Activated B cell treated with CpG ODN at 0.5 μM for 24 hours (primary cell): Measurements from ENCODE around the gene CHST14. TPM values are rescaled to one million over a fixed set of nuclear protein-coding genes. Genes with fewer than 3 reads are reported as not detected.

Experiments
- ATAC-seq: fragments of 200-7000 bp; cut with Tn5 transposase; one replicate; pipeline ENCODE4 v1.10.0; 2021; ENCODE audit warnings: low read depth, mild to moderate bottlenecking, moderate library complexity
- CTCF ChIA-PET: fragments of 350-600 bp; sonication (Branson Sonifier 250); formaldehyde crosslinking; loops from one replicate; lab custom pipeline; 2021; ENCODE audit warnings: antibody characterized with exemption; lab: Charles Lee
- POLR2A ChIA-PET: fragments of 350-600 bp; sonication (Branson Sonifier 250); formaldehyde crosslinking; loops from one replicate; lab custom pipeline; 2021; ENCODE audit warnings: antibody characterized with exemption; lab: Charles Lee
- DNase-seq: peaks from one replicate; pipeline ENCODE4 v3.0.0; 2022
- H3K27ac Mint-ChIP-seq: one replicate; pipeline ENCODE4 v1.8.0; 2020; ENCODE audit warnings: mixed read lengths
- H3K27me3 Mint-ChIP-seq: one replicate; pipeline ENCODE4 v1.8.0; 2021; ENCODE audit warnings: mixed read lengths
- H3K36me3 Mint-ChIP-seq: one replicate; pipeline ENCODE4 v1.8.0; 2021; ENCODE audit warnings: low read depth, mixed read lengths
- H3K4me1 Mint-ChIP-seq: one replicate; pipeline ENCODE4 v1.8.0; 2021; ENCODE audit warnings: mixed read lengths
- H3K4me3 Mint-ChIP-seq: one replicate; pipeline ENCODE4 v1.8.0; 2020; ENCODE audit warnings: mild to moderate bottlenecking, mixed read lengths
- H3K9me3 Mint-ChIP-seq: one replicate; pipeline ENCODE4 v1.8.0; 2020; ENCODE audit warnings: mixed read lengths
- intact Hi-C: fragments of 100-400 bp; cut with micrococcal nuclease; formaldehyde crosslinking; loops from one replicate; pipeline ENCODE4 v1.15.1; 2024
- total RNA-seq: library from RNA; stranded (reverse); gene quantifications from 2 replicates; pipeline ENCODE4 v1.2.3, GENCODE V29; 2022
- TF ChIP-seq, protein P1 (sequence below): fragments of 200-600 bp; IDR thresholded peaks from one replicate; pipeline ENCODE4 v1.8.0; 2022; ENCODE audit warnings: antibody characterized with exemption, mild to moderate bottlenecking

Gene CHST14
- total RNA-seq, 1 donor from 2014 or later: 10.2 TPM

DNA sequence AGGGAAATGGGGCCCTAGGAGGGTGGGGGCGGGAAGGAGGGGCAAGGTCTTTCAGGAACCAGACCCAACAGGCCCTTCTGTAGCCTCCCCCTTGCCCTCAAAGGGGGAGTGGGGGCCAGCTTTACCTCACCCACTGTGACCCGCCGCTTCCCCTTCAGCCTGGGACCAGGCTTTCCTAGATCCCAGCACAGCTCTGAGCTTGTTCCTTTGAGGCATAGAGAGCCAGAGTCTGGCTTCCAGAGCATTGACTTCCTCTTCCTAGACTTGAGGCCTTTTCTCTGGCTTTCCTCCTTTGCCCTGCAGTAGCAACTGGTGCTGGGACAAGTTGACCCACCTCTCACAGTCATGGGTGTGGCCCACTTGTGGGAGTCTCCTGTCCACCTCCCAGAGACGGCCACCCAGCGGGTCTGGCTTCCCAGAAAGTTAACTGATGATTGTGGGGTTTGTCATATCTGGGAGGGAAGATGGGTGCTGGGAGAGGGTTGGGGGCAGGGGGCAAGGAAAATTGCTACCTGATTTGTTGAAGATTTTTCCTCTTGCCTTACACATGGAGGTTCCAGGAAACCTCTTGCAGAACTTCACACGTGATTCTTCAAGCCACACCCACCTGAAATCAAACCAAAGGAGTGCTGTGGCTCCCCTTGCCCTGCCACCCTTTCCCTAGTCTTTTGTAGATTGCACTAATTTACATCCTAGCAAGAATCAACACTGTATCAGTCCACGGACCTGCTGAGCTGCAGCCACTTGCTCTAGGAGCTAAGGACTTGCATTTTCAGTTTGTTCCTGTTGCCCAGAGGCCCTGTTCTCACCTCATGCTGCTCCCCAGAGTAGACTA, 4.1 kb upstream of the CHST14 start:
- Mint-ChIP-seq H3K27me3 (no peaks in the 10 kb centered on the region), H3K9me3 (no peaks in the 10 kb centered on the region), H3K27ac (no peak overlapping the region), H3K36me3 (peaks cover 37% of the 10 kb centered on the region), H3K4me1 (peaks cover 2% of the 10 kb centered on the region), H3K4me3 (no peak overlapping the region)
- CTCF ChIA-PET: no interaction called here
- DNase-seq (no peak), ATAC-seq (no peak)
- POLR2A ChIA-PET: interaction anchor here (0.6 kb wide), 1 partner anchor 17 kb away, joined by 9 read pairs; no protein-coding TSS in a partner anchor
- TF ChIP-seq, protein P1, sequence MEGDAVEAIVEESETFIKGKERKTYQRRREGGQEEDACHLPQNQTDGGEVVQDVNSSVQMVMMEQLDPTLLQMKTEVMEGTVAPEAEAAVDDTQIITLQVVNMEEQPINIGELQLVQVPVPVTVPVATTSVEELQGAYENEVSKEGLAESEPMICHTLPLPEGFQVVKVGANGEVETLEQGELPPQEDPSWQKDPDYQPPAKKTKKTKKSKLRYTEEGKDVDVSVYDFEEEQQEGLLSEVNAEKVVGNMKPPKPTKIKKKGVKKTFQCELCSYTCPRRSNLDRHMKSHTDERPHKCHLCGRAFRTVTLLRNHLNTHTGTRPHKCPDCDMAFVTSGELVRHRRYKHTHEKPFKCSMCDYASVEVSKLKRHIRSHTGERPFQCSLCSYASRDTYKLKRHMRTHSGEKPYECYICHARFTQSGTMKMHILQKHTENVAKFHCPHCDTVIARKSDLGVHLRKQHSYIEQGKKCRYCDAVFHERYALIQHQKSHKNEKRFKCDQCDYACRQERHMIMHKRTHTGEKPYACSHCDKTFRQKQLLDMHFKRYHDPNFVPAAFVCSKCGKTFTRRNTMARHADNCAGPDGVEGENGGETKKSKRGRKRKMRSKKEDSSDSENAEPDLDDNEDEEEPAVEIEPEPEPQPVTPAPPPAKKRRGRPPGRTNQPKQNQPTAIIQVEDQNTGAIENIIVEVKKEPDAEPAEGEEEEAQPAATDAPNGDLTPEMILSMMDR: no peak
- intact Hi-C loops: no loop called here

DNA sequence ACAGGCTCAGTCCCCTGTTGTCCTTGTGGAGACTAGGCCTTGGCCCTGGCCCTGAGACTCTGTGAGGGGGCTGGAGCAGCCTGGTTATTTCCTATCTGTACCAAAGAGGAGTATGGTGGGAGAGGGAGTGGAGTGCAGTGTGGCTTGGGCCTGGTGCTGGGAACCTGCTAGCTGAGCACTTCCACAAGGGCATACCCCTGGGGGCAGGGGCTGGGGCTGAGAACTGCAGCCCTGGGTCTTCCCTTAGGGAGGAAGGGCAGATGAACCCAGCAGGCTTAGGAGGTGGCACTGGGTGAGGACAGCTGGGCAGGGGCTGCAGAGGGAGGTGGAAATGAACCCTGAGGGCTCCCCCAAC, 3.5 kb upstream of the CHST14 start:
- ATAC-seq: no peak
- CTCF ChIA-PET: no interaction called here

GRCh38 chr15:40468898-40469331, 1.9 kb upstream of the CHST14 start:
- TF ChIP-seq, protein P1: no peak
- no peak for ATAC-seq
- Mint-ChIP-seq H3K27me3 (no peaks in the 10 kb centered on the region), H3K9me3 (no peaks in the 10 kb centered on the region), H3K36me3 (peaks cover 27% of the 10 kb centered on the region), H3K4me3 (no peak overlapping the region), H3K27ac (peak overlapping the region; percentile 35), H3K4me1 (peaks cover 10% of the 10 kb centered on the region)
- intact Hi-C loops: no loop called here
- ChIA-PET POLR2A (interaction anchor here (0.6 to 1.0 kb wide), 3 partner anchors 26 to 727 kb away, joined by 3 to 5 read pairs (median 3); partner anchors contain the start of gene BAHD1), CTCF (no interaction called here)
- DNase-seq: no peak

More for the DNA sequence above, 3.5 kb upstream of the CHST14 start:
- Mint-ChIP-seq H3K36me3 (peaks cover 34% of the 10 kb centered on the region), H3K4me3 (no peak overlapping the region), H3K4me1 (peaks cover 7% of the 10 kb centered on the region), H3K27ac (no peak overlapping the region), H3K27me3 (no peaks in the 10 kb centered on the region), H3K9me3 (no peaks in the 10 kb centered on the region)
- TF ChIP-seq, protein P1: no peak
- intact Hi-C loops: no loop called here
- DNase-seq: no peak
- POLR2A ChIA-PET: no interaction called here

- Mint-ChIP-seq H3K36me3 (peaks cover 19% of the 10 kb centered on the region), H3K27me3 (no peaks in the 10 kb centered on the region), H3K9me3 (no peaks in the 10 kb centered on the region), H3K27ac (peak overlapping the region; percentile 77), H3K4me1 (peaks cover 10% of the 10 kb centered on the region), H3K4me3 (peak overlapping the region; percentile 64)
- TF ChIP-seq, protein P1: no peak
- CTCF ChIA-PET: interaction anchor here (1.2 kb wide), 1 partner anchor 44 kb away, joined by 3 read pairs; no protein-coding TSS in a partner anchor
- POLR2A ChIA-PET: interaction anchor here (0.7 to 1.4 kb wide), 3 partner anchors 26 to 94 kb away, joined by 3 to 10 read pairs (median 3); partner anchors contain the start of genes BAHD1 and CCDC32
- intact Hi-C loops: loop anchor here (1.0 to 2.0 kb wide), 3 partner anchors 28 to 95 kb away; partner anchors contain the start of gene CCDC32
- ATAC-seq (no peak), DNase-seq (no peak)
Measured at GRCh38 chr15:40469776-40470390, 901 bp upstream of the CHST14 start.
